T1000 (cell line): ENCODE measurements around the gene ATP1A3.

ENCODE experiments used
- DNase-seq: peaks from one replicate; lab custom pipeline; 2025; ENCODE audit warnings: mixed read lengths; lab: John Stamatoyannopoulos, UW

Gene ATP1A3

GRCh38 chr19:41987141-41987860 is 6.7 kb downstream of the ATP1A3 start:
- DNase-seq: no peak

- no peak for DNase-seq
These were observed 9.1 kb downstream of the ATP1A3 start for GRCh38 chr19:41984961-41985360.

DNA sequence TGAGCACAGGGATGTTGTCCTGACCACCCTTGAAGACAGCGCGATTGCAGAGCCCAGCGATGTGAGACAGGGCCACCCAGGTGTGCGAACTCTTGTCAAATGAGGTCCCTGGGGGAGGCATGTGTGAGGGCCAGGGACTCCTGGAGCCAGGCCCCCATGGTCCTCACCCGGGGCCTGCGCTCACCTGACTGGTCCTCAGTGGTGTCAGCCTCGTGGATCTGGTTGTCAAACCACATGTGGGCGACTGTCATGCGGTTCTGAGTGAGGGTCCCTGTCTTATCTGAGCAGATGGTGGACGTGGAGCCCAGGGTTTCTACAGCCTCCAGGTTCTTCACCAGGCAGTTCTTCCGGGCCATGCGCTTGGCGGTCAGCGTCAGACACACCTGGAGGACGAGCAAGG is 12.3 kb downstream of the ATP1A3 start:
- no peak for DNase-seq

- DNase-seq: no peak
These were observed 15.6 kb downstream of the ATP1A3 start for GRCh38 chr19:41978470-41978869.

- no peak for DNase-seq
These were observed 16.1 kb downstream of the ATP1A3 start for GRCh38 chr19:41977916-41978315.

DNA sequence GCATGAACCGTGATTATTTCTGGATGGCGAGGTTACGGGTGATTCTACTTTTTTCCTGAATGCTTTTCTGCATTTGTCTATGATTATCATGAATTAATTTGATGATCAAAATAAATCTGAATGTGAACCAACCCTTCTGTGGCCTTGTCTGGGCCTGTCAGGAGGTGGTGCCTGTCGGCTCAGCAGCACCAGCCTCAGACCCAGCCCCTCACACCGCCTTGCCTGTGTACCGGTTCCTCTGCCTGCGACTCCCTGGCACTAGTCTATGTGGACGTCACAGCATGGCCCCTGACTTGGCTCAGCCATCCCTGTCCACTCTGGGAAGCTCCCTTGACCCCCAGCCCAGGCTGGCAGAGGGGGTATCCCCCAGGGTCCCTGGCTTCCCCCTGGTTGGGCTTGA is 19.4 kb downstream of the ATP1A3 start:
- no peak for DNase-seq

GRCh38 chr19:41971363-41971762 is 22.7 kb downstream of the ATP1A3 start:
- no peak for DNase-seq

DNA sequence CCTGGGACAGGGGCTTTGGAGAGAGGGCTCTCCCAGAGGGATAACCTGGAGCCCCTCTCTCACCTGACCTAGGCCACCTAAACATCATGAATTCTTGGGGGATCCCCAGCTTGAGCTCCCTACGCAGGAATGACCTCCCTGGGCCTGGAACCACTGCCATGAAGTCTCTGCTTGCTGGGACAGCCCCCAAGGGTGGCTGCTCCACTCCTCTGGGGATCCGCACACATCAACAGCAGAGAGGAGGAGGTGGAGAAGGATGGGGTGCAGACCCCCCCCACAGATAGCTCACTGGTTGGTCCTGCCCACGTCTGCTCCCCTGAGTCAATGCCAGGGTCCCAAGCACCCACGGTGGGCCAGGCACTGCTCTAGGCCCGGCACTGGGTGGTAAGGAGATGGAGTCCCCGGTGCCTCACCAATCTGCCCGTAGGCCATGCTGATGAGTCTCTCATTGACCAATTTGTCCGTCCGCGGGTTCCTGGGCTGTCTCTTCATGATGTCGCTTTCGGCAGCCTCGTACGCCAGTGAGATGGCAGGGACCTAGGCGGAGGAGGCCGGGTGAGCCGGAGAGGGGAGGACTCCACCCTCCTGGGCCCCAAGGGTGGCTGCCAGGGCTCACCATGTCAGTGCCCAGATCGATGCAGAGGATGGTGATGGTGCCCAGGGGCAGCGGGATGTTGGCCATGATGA is 24.1 kb downstream of the ATP1A3 start:
- DNase-seq: no peak

GRCh38 chr19:41968751-41969595 is 25.1 kb downstream of the ATP1A3 start:
- DNase-seq: no peak

DNA sequence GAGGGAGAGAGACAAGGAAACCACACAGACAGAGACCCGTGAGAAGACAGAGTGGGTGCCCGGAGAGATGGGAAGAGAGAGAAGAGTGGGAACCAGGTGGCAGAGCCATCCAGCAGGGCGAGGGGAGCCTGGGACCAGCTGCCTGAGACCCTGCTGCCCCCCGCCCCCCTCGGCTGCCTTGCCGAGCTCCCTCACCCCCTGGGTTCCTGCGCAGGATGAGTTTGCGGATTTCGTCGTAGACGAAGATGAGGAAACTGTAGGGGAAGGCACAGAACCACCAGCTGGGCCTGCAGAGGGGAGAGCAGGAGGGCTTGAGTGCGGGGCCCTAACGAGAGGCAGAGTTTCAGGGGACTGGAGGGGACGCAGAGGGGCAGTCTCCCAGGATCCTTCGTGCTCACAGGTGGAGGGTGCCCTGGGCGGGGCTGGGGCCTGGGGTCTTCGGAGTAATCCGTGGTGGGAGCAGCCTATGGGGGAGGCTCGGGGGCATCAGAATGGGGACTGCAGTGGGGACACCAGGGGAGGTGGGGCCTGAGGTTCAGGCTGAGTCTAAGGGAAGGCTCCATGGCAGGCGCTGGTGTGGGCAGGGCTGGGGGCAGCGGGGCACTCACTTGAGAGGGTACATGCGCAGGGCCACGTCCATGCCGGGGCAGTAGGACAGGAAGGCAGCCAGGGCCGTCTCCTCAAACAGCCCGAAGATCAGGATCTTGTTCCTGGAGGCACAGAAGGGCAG is 26.8 kb downstream of the ATP1A3 start:
- DNase-seq: no peak

- no peak for DNase-seq
These were observed 28.9 kb downstream of the ATP1A3 start for GRCh38 chr19:41965106-41965505.

GRCh38 chr19:41960973-41961372 is 33.1 kb downstream of the ATP1A3 start:
- no peak for DNase-seq

GRCh38 chr19:41959056-41960053 is 34.7 kb downstream of the ATP1A3 start, which contains the start of gene RABAC1:
RABAC1 (minus strand) TSS chr19:41959321; CDS start chr19:41959292, 29 bp downstream.
- DNase-seq: peak; percentile 72

DNA sequence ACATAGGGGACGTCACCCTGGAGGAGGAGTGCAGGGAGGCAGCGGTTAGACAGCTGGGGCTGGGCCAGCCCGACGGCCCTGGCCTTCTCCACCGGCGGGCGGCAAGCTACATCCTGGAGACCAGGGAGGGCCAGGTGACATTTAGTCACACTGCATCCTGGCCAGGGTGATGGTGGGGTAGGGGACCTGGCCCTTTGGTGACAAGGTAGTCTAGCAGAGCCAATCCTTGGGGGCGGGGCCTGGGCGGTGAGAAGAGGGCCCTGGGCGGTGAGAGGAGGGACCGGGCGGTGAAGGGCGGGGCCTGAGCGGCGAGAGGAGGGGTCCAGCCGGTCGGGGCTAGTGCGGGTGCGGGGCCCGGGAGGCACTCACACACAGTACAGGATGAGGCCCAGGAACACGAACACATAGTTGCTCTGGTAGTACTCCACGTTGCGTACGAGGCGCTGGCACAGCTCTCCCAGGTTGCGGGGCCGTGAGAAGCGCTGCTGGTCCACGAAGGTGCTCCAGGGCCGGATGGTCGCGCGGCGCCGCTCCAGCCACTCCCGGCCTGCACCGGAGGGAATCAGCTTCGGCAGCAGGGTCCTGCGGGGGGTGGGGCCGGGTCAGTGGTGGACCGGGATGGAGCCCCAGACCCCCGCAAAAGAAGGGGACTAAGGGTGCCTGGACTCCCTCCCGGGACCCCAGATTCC is 35.5 kb downstream of the ATP1A3 start:
- DNase-seq: peak; percentile 37

GRCh38 chr19:41957838-41958366 is 36.1 kb downstream of the ATP1A3 start:
- peak; percentile 16 for DNase-seq

DNA sequence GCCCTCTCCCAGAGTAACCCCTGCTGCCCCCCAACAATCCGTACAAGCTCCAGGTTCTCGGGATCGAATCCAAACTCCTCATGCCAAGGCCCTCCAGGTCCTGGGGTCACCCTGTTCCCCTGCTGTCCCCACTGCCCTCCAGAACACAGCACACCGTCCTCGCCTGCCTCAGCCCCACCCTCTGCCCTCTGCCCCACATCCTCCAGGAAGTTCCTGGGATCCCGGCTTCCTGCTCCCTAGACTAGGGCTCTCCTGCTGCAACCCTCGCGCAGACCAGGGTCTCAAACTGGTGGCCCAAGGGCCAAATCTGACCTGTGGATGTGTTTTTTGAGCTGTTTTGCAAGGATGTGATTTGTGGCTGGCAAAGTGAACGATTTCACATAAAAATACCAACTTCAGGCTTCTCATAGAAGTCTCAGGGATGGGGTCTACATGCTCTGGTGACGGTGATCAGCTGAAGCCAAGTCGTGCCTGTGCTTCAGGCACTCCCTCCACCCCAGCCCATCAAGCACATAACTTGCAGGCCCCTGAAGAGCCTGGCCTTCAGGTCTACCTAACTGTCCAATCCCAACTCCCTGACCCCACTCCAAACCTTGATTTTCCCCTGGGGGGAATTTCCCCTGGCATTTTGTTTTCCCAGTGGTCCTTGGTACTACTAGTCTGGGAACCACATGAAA is 36.7 kb downstream of the ATP1A3 start:
- DNase-seq: no peak

- DNase-seq: no peak
These were observed 37.4 kb downstream of the ATP1A3 start for GRCh38 chr19:41956621-41957020.

GRCh38 chr19:41955521-41955920 is 38.5 kb downstream of the ATP1A3 start:
- no peak for DNase-seq

GRCh38 chr19:41951686-41952172 is 42.3 kb downstream of the ATP1A3 start:
- DNase-seq: peak; percentile 50
